GM21786 (cell line): ENCODE measurements around the gene CGNL1.

Experiments used
- ATAC-seq: cut with Tn5 transposase; IDR thresholded peaks from one replicate; pipeline ENCODE4 v1.9.1; 2021; ENCODE audit not compliant: unreplicated experiment

Gene CGNL1

DNA sequence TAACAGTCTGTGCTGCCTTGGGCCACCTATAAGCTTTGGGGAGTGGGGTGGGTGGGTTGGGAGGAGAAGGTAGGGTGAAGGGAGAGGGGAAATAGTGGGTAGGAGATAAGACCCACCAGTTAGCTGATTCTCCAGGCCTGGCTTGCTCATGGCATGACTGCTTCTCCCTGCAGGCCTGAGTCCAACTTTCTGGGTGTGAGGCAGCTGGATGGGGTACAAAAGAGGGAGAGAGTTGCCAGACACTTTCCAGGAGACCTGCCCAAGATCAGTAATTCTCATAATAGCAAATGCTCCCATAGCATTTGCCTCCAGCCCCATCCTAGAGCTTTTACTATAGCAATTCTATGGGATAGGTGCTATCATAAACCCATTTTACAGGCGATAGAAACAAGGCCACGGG, 7.7 kb downstream of the CGNL1 start:
- no peak for ATAC-seq

DNA sequence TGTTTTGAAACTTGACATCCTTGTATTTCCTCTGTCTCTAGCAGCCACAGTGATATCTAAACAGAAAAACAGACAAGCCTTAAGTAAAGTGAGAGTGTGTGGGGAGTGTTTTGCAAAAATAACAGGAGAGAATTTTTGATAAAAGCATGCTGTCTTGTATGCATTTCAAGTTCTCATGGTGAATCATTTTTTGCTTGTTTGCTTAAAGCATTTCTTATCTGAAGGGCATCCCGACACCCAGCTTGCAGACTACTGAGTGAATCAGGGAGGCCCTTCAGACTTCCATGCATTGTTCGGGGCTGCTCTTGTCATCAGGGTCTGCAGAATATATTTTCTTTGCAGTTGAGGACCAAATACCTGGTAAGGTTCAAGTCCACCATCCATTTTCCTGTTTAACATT, 8.5 kb downstream of the CGNL1 start:
- ATAC-seq: no peak

DNA sequence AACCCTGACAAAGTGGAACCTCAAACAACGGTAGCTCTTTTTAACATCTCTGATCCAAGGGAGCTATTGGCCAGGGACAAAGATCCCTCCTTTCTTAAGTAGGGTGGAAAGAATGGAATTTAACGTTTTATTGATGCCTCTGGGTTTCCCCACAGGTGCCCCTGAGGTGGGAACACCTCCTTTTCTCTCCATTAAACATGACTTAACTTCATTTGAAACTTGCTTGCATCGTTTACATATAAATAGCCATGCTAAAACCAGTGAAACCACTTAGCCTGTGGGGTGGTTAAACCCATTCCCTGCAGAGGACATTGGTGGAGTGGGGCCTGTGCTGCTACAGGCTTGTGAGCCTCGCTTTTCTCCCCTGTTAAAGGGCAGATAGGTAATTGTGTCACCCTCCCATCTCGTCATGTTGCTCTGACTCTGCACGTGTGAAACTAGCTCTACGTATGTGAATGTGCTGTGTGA, 9.7 kb downstream of the CGNL1 start:
- no peak for ATAC-seq

DNA sequence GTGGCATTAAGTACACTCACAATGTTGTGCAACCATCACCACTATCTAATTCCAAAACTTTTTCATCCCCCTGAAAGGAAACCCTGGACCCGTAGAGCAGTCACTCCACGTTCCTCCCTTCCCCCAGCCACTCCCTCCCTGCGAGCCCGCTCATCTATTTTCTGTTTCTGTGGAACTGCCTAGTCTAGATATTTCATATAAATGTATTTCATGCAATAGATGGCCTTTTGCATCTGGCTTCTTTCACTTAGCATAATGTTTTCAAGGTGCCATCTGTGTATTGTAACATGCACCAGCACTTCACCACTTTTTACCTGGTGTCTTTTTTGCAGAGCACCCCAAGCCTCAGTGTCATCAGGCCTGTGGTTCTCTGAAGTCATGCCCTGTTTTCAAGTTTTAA, 10.7 kb downstream of the CGNL1 start:
- no peak for ATAC-seq

DNA sequence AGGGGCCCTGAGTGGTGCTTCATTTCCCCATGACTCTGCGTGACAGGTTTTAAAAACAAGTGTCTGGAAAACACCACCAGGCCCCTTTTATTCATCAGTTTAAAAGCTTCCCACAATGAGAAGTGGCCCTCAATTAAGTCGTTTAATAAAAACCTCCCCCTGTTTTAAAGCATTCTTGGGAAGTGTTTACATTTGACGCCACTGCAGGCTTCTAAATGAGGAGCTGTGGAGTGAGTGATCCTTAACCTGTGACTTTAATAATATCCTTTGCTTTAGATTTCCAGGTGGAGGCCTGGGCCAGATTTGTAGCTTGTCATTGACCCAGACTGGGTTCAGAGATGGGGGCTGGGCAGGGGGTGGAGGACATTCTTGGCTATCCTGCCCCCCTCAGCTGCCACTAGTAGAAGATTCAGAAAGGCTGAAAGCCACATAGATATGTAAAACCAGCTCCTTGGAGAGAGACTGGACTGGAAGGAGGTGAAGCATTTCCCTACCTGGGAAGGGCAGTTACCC, 11.3 kb downstream of the CGNL1 start:
- ATAC-seq: no peak

DNA sequence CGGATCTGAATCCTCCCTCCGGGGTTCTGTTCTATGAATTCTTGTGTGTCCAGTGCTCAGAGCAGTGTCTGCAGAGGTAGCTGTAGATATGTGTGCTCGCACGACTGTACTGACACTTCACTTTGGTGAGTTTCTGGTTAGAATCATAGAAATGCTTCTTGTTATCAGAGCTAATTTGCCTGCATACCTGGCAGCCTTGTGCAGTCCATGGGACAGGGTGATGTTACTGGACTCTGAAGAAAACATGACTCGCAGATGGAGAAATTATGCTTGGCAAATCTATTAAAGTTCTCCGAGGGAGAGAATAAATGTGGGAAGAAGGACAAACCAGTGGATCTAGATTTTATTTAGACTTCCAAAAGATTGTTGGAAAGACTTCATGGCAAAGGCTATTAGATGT, 12.2 kb downstream of the CGNL1 start:
- ATAC-seq: no peak

DNA sequence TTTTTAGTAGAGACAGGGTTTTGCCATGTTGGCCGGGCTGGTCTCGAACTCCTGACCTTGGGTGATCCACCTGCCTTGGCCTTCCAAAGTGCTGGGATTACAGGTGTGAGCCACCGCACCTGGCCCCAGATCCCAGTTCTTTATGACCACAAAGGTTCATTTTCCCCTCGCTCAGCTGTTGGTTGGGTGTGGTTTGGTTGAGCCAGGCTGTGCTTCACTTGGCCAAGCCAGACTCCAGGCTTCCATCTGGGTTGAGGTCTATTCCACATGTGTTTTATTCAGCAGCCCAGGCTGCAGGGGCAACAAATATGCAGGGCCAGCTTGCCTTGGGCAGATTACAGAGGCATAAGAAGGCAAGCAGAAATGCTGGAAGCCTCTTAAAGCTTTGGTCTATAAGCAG, 13.7 kb downstream of the CGNL1 start:
- ATAC-seq: no peak

DNA sequence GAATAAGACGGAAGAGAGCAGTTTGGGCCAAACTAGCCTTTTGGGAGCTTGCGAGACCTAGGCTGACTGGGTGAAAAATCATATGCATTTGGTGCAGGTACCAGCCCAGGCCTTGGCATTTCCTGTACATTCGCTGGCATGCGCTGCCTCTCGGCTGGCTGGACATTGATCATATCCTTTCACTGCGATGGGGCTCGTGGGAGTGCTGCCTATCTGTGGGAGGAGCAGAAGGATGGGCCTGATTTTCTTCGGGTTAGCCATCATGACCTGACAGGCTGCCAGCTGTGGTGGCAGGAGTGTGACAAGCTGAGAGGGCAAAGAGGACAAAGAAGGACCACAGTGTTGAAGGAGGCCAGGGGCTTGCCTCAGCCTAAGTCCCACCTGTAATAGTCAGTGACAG, 14.3 kb downstream of the CGNL1 start:
- no peak for ATAC-seq

DNA sequence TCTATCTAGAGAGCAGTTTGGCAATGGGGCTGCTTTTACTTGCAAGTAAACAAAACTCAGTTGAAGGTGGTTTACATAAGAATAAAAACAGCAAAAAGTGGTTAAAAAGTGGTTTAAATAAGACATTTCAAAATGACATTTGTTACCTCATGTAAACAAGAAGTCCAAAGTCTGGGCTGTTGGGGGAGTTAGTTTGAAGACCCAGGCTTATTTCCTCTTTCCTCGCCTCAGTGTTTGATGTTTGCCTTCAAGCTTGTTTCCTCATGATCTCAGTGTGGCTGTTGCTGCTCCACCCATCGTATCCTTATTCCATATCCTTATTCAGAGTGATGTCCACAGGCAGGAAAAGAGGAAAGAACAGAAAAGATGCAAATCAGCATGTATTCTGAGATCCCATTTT, 15.2 kb downstream of the CGNL1 start:
- ATAC-seq: no peak

DNA sequence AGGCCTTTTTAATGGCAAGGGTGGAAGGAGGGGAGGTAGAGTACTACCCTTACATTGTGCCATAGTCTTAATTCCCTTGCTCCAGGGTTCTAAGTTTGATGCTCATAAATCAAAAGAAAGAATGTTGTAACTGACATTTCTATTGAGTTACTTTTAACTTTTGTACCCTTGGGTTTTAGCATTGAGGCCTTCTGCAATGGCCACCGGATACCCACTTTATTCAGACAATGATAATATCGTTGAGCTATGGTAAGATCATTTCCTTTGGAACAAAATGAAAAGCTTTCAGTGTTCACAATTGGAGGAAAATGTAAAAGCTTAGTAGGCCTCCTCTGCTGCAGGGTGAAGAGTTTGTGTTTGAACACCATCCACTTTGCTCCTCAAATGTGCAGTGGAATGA, 16.8 kb downstream of the CGNL1 start:
- ATAC-seq: no peak

DNA sequence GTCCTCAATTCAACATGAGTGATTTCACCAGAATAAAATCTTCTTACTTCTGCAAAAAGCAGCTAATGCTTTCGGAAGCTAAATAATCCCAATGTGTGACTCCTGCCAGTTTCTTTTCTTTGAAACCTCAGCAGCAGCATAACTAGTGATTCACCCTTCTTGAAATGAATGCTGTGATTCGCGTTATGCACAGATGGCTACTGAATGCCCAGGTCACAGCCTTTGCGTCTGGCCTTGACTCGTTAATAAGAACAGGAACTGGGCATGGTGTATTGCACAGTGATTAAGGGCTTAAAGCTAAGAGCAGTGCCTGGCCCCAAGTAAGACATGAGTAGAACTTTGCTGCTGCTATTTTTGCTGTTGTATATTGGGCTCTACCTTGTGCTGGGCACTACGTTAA, 19.0 kb downstream of the CGNL1 start:
- no peak for ATAC-seq

DNA sequence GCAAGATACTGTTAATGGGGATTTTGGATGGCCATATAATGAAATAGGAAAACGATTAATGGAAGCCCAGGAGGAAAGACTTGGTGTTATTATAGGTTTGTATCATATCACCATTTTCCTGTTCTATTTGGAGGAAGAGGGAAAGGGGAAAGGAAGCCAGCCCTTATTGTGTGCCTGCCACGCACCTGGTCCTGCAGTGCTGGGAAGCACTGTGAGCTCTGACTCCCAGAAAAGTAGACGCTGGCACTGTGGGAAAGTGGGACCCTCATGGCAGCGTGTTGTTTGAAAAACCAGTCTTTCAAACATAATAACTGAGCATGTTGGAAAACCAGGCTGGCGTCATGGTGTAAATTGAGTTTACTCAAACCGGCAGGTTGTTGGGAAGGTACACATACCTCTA, 22.0 kb downstream of the CGNL1 start:
- ATAC-seq: no peak

DNA sequence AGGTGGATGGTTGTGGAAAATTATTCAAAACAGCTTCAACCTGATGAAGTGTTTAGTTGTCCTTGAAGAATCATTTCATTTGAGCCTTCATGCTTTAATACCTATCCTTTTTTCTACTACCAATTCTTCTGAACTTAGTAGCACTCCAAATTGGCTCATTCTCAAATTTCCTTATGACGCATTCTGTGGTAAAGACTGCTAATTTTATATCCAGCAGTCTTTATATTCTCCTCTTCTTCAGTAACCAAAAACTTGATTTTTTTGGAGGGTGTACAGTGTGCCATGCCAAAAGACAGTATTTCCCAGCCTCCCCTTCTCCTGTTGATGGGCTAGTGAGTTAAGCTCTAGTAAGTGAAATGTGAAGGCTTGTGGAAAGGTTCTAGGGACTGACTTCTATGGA, 25.2 kb downstream of the CGNL1 start:
- no peak for ATAC-seq

DNA sequence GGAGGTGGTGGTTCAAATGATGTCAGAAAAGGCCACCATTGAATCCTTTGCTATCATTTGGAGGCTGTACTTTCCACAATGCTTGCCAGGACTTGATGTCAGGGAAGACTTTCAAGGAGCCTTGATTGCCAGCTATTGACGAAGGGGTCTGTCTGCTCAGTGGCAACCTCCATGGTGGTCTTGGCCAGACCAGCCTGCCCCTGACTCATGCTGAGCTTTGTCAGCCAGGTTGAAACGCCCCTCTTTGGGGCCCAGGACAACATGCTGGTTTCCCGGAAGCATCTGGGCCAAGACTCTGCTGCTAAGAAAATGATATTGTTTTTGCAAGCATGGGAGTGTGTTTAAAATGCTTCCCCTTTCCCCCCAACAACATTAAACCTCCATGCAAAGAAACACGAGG, 26.7 kb downstream of the CGNL1 start:
- ATAC-seq: no peak

DNA sequence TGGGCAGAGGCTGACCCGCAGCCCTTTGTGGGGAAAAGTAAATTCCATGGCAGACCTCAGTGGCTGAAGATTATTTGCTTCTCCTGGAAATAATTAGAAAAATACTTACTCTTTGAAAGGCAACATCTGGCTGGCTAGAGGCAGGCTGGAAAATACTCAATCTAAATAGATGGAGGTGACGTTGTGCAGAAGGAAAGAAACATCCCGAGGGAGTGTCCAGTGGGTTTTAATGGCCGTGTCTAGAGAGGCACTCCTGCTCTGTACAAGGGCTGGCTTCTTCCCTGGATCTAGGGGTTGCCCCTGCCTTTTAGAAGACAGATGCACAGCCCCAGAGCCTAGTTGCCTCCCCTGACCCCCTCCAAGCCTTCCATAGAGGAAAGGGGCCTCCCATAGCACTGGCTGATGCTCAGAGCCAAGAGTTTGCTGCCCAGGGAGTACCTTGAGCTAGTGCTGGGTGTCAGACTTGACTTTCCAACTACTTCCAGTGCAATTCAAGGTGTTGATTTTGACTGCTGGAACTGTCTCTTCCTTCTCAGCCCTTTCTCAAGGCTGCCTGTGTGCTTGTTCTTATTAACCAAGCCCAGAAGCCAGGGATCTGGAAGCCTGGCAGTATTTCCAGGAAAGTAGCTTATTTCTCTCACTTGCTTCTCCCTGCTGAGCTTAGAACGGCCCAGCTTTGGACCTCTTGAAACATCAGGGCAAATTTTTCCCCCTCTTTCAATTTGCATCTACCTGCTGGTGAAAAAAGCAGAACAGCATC, 27.4 kb downstream of the CGNL1 start:
- ATAC-seq: no peak

DNA sequence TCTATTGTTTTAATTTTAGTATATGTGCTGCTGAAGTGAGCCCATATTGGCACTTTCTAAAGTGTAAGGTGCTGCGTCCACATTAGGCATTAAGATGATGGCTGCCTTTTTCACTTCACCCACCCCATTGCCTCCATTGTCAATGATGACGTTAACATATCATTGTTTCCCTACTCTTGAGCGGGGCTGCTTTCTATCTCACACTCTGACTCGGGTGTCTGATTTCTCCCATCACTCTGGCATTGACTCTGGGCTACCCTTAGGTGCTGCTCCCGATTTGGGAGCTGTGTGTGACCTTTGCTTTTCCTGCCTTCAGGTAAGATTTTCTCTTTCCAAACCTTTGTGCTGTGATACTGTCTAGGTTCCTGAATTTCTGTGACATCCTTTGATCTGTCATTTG, 28.8 kb downstream of the CGNL1 start:
- ATAC-seq: no peak

DNA sequence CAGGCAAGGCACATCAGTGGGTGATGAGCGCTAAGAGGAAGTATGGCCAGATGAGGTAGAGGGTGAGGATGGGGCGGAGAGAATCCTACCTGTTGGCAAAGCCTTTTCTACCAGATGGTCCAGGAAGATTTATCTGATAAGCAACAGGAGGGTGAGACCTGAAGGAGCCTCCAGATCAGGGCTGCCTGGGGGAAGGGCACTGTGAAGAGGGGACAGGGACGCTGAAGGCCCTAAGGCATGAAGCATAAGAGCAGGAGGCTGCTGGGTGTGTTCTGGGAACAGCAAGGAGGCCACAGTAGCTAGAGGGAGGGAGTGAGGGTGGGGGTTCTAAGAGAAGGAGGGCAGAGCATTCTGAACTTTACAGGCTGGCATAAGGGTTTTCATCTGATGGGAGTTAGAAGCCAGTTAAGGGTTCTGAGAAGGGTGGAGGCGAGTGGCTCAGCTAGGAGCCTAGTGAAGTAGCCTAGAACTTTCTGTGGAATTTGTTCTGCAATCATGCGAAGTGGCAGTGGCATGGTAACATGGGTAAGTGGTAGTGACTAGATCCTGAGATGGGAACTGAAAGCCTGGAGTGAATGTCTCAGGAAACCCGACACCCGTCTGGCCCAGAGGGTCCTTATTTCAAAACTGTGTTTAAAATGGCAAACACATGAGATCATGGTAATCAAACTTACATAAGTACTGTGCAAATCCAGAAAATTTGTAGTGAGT, 29.9 kb downstream of the CGNL1 start:
- no peak for ATAC-seq

DNA sequence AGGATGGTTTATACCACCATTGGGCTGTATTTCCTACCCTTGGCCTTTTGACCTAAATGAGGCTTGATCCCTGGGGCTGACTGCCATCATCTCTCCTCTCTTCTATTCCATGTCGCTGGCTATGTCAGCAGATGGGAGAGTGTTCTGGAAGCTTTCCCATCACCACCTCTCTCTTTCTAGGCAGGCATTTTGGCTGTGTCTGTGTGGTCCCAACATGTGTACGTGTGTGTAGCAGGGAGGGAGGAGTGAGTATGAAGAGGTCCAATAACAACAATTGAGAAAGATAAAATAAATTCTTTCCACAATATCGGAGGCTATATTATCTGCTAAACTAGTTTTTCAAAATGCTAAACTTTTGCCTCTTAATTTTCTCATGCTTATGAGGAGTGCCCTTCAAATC, 34.1 kb downstream of the CGNL1 start:
- ATAC-seq: no peak

DNA sequence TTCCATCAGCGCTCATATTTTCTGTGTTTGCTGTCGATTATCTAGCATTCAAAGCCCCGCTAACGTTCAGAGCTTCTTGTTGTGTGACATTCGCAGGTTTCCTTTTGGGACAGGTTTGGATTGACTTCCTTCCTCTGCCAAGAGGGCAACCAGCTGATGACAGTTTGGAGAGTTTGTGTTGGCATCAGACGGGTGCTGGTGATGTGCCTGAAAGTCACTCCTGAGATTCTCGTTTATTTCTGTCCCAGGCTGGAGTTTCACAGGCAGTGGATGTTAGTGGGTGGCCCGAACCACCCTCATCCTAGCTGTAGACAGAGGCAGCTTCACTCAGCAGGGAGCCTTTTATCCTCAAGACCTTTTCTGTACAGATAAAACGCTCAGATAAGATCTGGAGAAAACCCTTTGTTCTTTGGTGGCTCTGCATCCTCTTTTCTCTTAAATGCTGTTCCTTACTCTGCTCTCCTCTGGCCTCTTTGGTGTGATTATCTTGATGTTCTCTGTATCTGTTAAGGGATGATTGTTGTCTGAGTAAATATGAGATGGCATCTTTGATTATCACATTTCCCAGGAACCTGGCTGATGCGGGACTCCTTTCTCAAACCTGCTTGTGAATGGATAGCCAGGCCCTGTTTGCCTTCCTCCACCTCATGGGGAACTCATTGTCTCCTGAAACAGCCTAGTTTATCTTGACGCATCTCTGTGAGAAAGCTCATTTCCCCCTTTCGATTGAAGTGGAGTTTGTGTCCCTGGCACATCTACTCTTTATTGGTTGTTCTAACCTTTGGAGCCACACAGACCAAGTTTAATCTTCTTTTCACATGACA, 35.9 kb downstream of the CGNL1 start:
- ATAC-seq: no peak

DNA sequence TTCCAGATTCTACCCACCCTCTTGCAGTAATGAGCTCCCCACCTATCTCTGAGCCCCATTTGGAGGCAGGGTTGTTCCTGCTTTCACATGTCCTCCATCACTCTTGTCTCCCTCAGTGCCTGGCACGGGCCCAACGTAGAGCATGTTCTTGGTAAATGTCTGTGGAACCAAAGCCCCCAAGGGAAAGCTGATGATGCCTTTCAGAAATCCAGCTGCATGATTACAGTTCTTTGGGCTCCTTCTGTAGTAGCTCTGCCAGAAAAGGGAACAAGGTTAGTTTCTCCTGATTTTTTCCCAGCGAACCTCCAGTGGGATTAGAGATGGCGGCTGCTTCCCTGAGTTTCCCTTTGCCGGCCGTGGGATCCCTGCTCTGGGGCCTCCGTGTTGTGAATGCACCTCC, 39.3 kb downstream of the CGNL1 start:
- ATAC-seq: no peak

DNA sequence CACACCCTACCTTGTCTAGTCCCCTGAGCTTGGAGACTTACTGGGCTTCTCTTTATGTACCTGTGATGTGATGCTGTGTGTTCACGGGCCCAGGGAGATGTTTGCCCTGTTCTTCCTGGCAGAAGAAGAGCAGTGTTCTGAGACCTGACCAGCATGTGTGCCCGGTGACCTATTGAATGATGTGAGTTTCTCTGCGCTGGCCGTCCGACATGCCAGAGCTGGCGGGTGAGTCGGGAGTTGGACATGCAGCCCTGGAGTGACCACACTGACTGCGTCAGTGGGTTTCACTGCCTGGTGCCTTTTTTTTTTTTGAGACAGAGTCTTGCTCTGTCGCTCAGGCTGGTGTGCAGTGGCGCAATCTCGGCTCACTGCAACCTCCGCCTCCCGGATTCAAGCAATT, 42.3 kb downstream of the CGNL1 start:
- no peak for ATAC-seq

DNA sequence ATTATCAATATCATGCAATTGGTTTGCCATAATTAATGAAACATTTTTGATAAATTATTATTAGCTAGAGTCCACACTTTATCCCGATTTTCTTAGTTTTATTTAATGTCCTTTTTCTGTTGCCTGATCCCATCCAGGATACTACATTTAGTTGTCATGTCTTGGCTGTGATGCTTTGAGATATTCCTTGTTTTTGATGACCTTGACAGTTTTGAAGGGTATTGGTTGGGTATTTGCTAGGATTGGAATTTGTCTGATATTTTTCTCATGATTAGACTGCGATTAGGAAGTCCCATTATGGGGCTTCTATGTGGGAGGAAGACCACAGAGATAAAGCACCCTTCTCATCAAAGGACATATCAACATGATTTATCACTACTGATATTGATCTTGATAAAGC, 43.0 kb downstream of the CGNL1 start:
- no peak for ATAC-seq
